ENCODE measurements around the gene SERTAD1.
A peak's percentile ranks its signal among the peaks of the same experiment; 100 is the strongest.
"Not testable (repeated sequence)": the region's sequence is repeated elsewhere in the genome, so short reads cannot be mapped to it uniquely, and the experiment has no call there.

SERTAD1 gene

GRCh38 chr19:40425450-40426287 lies at the start of gene SERTAD1:
Gene SERTAD1 (minus strand): TSS chr19:40425992. CDS start chr19:40423546, 2,446 bp downstream.
- peak; percentile 100 for DNase-seq

GRCh38 chr19:40474737-40475136 lies 48.9 kb upstream of the SERTAD1 start:
- DNase-seq: no peak

- no peak for DNase-seq
Observed at GRCh38 chr19:40472516-40472915, 46.7 kb upstream of the SERTAD1 start.

GRCh38 chr19:40471111-40471510 lies 45.3 kb upstream of the SERTAD1 start:
- DNase-seq: no peak

- no peak for DNase-seq
Observed at GRCh38 chr19:40469011-40469410, 43.2 kb upstream of the SERTAD1 start.

GRCh38 chr19:40466985-40467734 lies 41.4 kb upstream of the SERTAD1 start, which contains the start of gene SPTBN4:
Gene SPTBN4 (plus strand): TSS chr19:40467001. CDS start chr19:40472622, 5,621 bp downstream.
- DNase-seq: peak; percentile 20

- DNase-seq: peak; percentile 40
Observed at GRCh38 chr19:40466219-40466984, 40.6 kb upstream of the SERTAD1 start.

- DNase-seq: peak; percentile 99
Observed at GRCh38 chr19:40465557-40466218, 39.9 kb upstream of the SERTAD1 start, which contains the start of gene BLVRB. Gene BLVRB (minus strand): TSS chr19:40465745. CDS start chr19:40465688, 57 bp downstream.

- DNase-seq: no peak
Observed at GRCh38 chr19:40465025-40465556, 39.3 kb upstream of the SERTAD1 start.

GRCh38 chr19:40464059-40465024 lies 38.5 kb upstream of the SERTAD1 start:
- DNase-seq: peak; percentile 81

- DNase-seq: not testable (repeated sequence)
Observed at GRCh38 chr19:40463587-40464037, 37.8 kb upstream of the SERTAD1 start.

- no peak for DNase-seq
Observed at GRCh38 chr19:40461669-40462221, 36.0 kb upstream of the SERTAD1 start.

GRCh38 chr19:40460185-40460584 lies 34.4 kb upstream of the SERTAD1 start:
- no peak for DNase-seq

- no peak for DNase-seq
Observed at GRCh38 chr19:40458597-40458974, 32.8 kb upstream of the SERTAD1 start.

- DNase-seq: no peak
Observed at GRCh38 chr19:40457953-40458596, 32.3 kb upstream of the SERTAD1 start.

GRCh38 chr19:40457048-40457447 lies 31.3 kb upstream of the SERTAD1 start:
- DNase-seq: no peak

GRCh38 chr19:40453943-40454342 lies 28.2 kb upstream of the SERTAD1 start:
- DNase-seq: not testable (repeated sequence)

- DNase-seq: no peak
Observed at GRCh38 chr19:40453151-40453735, 27.5 kb upstream of the SERTAD1 start.

GRCh38 chr19:40452016-40452415 lies 26.2 kb upstream of the SERTAD1 start:
- no peak for DNase-seq

Measured in right hindlimb (tissue), 1 donor.